ENCODE measurements around the gene ADARB2.

DNA sequence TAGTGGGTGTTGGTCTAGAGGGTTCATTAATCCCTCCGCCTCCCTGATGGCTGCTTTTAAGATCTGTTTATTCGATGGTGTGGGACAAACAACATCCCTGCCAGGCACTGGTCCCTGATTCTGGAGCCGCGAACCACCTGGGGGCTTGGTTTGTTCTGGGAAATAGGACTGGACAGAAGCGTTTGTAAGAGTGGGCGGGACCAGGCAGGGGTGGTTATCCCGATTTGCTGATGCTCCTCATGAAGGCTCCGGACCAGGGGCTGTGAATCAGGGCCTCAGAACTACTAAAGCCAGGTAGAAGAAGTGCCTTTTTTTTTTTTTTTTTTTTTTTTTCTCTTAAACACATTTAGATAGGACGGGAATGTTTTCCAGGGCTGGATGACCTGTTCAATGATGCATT is 407.7 kb downstream of the ADARB2 start:
- TF ChIP-seq EP300 (IDR thresholded peaks at IDR 0.05) (no peak), POLR2A (IDR thresholded peaks at IDR 0.05) (no peak)
